Activated naive CD4-positive, alpha-beta T cell treated with anti-CD3 and anti-CD28 coated beads for 36 hours (primary cell): ENCODE measurements around the gene PIGN. TPM values are rescaled to one million over a fixed set of nuclear protein-coding genes. Genes with fewer than 3 reads are reported as not detected.

ENCODE experiments used
- CTCF ChIA-PET: fragments of 350-600 bp; sonication (Branson Sonifier 250); formaldehyde crosslinking; loops from one replicate; lab custom pipeline; 2021; ENCODE audit warnings: antibody characterized with exemption; lab: Charles Lee
- DNase-seq: peaks from one replicate; pipeline ENCODE4 v3.0.0-alpha.2; 2020
- H3K27ac Mint-ChIP-seq: one replicate; pipeline ENCODE4 v1.8.0; 2021; ENCODE audit warnings: mild to moderate bottlenecking, mixed read lengths
- H3K27me3 Mint-ChIP-seq: one replicate; pipeline ENCODE4 v1.8.0; 2021; ENCODE audit warnings: low read depth, mixed read lengths
- H3K36me3 Mint-ChIP-seq: one replicate; pipeline ENCODE4 v1.8.0; 2021; ENCODE audit warnings: low read depth, mixed read lengths
- H3K4me1 Mint-ChIP-seq: one replicate; pipeline ENCODE4 v1.8.0; 2021; ENCODE audit warnings: low read depth, mixed read lengths
- H3K4me3 Mint-ChIP-seq: one replicate; pipeline ENCODE4 v1.8.0; 2021; ENCODE audit warnings: mild to moderate bottlenecking, moderate library complexity, mixed read lengths
- H3K9me3 Mint-ChIP-seq: one replicate; pipeline ENCODE4 v1.8.0; 2021; ENCODE audit warnings: mixed read lengths
- intact Hi-C: fragments of 100-400 bp; cut with micrococcal nuclease; formaldehyde crosslinking; loops from one replicate; pipeline ENCODE4 v1.15.1; 2023
- total RNA-seq, 2 experiments: library from RNA; stranded (reverse); gene quantifications; one replicate each; pipeline ENCODE4 v1.2.3, GENCODE V29; 2021

PIGN gene
- total RNA-seq, 2 experiments from 2014 or later: 21.2 to 22.6 TPM

GRCh38 chr18:62200121-62200914, 13.5 kb upstream of the PIGN start:
- intact Hi-C loops: no loop called here
- Mint-ChIP-seq H3K4me3 (no peak overlapping the region), H3K4me1 (peaks cover 37% of the 10 kb centered on the region), H3K27ac (no peak overlapping the region), H3K36me3 (peaks cover 2% of the 10 kb centered on the region), H3K27me3 (no peaks in the 10 kb centered on the region), H3K9me3 (no peaks in the 10 kb centered on the region)
- CTCF ChIA-PET: interaction anchor here (0.7 to 2.4 kb wide), 4 partner anchors 13 to 221 kb away, joined by 6 to 14 read pairs (median 10); partner anchors contain the start of genes PIGN and RELCH
- DNase-seq: no peak

- Mint-ChIP-seq H3K27me3 (no peaks in the 10 kb centered on the region), H3K9me3 (no peaks in the 10 kb centered on the region), H3K4me1 (peaks cover 41% of the 10 kb centered on the region), H3K4me3 (no peak overlapping the region), H3K27ac (no peak overlapping the region), H3K36me3 (peaks cover 2% of the 10 kb centered on the region)
- CTCF ChIA-PET: interaction anchor here (0.7 to 2.4 kb wide), 4 partner anchors 12 to 220 kb away, joined by 6 to 14 read pairs (median 10); partner anchors contain the start of genes PIGN and RELCH
- intact Hi-C loops: no loop called here
- no peak for DNase-seq
Measured at GRCh38 chr18:62199629-62200028, 12.8 kb upstream of the PIGN start.

- CTCF ChIA-PET: interaction anchor here (0.5 to 2.4 kb wide), 4 partner anchors 11 to 52 kb away, joined by 3 to 9 read pairs (median 6); partner anchors contain the start of genes PIGN and RELCH
- Mint-ChIP-seq H3K4me1 (peaks cover 51% of the 10 kb centered on the region), H3K27ac (no peak overlapping the region), H3K36me3 (no peaks in the 10 kb centered on the region), H3K4me3 (no peak overlapping the region), H3K9me3 (no peaks in the 10 kb centered on the region), H3K27me3 (no peaks in the 10 kb centered on the region)
- intact Hi-C loops: loop anchor here (1.0 kb wide), 1 partner anchor 10 kb away; no protein-coding TSS in a partner anchor
- no peak for DNase-seq
Measured at GRCh38 chr18:62198259-62198658, 11.4 kb upstream of the PIGN start.

GRCh38 chr18:62196980-62197379, 10.1 kb upstream of the PIGN start:
- Mint-ChIP-seq H3K27ac (no peak overlapping the region), H3K4me3 (no peak overlapping the region), H3K36me3 (peaks cover 8% of the 10 kb centered on the region), H3K4me1 (peaks cover 64% of the 10 kb centered on the region), H3K27me3 (no peaks in the 10 kb centered on the region), H3K9me3 (no peaks in the 10 kb centered on the region)
- no peak for DNase-seq
- intact Hi-C loops: no loop called here
- CTCF ChIA-PET: interaction anchor here (0.6 to 2.2 kb wide), 4 partner anchors 10 to 145 kb away, joined by 3 to 8 read pairs (median 5); partner anchors contain the start of genes PIGN and RELCH

GRCh38 chr18:62196079-62196478, 9.2 kb upstream of the PIGN start:
- intact Hi-C loops: no loop called here
- Mint-ChIP-seq H3K9me3 (no peaks in the 10 kb centered on the region), H3K27me3 (no peaks in the 10 kb centered on the region), H3K4me1 (peaks cover 73% of the 10 kb centered on the region), H3K36me3 (peaks cover 13% of the 10 kb centered on the region), H3K4me3 (no peak overlapping the region), H3K27ac (no peak overlapping the region)
- CTCF ChIA-PET: interaction anchor here (0.8 to 1.4 kb wide), 2 partner anchors 10 to 12 kb away, joined by 3 to 5 read pairs; no protein-coding TSS in a partner anchor
- no peak for DNase-seq

DNA sequence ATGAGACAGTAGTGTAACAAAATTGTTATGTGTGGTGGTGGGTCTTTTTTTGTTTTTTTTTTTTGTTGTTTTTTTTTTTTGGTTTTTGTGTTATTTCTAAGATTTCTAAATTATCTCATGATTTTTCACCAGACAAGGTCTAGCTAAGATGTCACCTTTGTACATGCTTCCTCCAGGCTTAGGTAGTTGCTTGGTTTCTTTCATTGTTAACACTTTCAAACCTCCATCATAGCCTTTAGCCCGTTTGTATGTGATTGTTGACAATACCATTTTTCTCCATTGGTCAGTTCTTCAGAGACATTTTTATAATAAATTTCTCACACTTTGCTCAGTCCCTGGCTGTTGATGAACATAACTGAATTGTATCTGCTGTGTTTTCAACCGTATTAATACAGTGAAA, 2.4 kb upstream of the PIGN start:
- DNase-seq: no peak

DNA sequence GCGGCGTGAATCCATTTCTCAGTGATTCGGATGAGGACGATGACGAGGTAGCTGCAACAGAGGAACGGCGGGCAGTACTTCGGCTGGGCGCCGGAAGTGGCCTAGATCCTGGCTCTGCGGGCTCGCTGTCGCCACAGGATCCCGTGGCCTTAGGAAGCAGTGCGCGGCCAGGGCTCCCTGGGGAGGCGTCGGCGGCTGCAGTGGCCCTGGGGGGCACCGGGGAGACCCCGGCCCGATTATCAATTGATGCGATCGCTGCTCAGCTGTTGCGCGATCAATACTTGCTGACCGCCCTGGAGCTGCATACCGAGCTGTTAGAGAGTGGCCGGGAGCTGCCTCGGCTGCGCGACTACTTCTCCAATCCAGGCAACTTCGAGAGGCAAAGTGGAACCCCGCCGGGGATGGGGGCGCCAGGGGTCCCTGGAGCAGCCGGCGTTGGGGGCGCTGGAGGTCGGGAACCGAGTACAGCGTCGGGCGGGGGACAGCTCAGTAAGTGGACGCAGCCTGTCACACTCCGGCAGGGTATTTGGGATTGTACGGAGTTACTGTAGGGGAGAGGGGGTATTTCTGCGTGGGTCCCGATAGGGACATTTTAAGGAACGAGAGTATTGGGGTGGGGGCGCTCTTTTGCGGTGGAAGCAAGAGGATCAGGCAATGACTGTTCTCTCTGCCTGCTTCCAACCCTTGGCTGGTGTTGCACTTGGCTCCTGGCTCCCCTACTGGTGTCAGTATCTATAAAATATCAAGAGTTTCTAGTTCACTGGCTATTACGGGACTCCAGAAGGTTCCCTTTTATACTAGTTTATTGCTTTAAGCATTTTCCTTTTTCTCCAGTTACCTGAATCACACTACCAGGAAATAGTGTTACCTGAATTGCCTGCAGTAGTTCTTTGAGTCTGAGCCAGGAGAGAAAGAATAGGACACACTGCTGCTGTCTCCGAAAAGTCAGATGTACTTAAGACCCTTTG, 971 bp upstream of the PIGN start:
- peaks cover 14% of the 10 kb centered on the region for H3K36me3 Mint-ChIP-seq

More for the DNA sequence above, 2.4 kb upstream of the PIGN start:
- H3K27ac Mint-ChIP-seq: no peak overlapping the region
- no peaks in the 10 kb centered on the region for H3K27me3 Mint-ChIP-seq
- intact Hi-C loops: loop anchor here (5.0 to 10.0 kb wide), 6 partner anchors 318 to 1786 kb away; partner anchors contain the start of gene SERPINB8
- peaks cover 63% of the 10 kb centered on the region for H3K4me1 Mint-ChIP-seq
- H3K4me3 Mint-ChIP-seq: peak overlapping the region; percentile 99
- H3K36me3 Mint-ChIP-seq: peaks cover 14% of the 10 kb centered on the region
- CTCF ChIA-PET: interaction anchor here (0.7 to 1.4 kb wide), 6 partner anchors 11 to 395 kb away, joined by 3 to 7 read pairs (median 4); no protein-coding TSS in a partner anchor
- H3K9me3 Mint-ChIP-seq: no peaks in the 10 kb centered on the region

DNA sequence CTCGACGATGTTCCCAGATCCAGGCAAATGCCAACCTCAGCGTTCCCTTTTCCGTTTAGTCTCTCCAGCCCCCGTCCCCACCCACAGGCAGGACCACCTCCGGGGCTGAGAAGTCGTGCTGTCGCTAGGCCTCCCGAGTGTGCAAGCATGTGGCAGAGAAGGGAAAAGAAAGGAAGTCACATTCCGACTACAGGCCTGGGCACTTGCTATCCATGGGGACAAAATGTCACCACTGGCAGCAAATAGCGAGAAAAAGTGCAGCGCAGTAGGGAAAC, 420 bp downstream of the PIGN start:
- peak overlapping the region; percentile 86 for H3K27ac Mint-ChIP-seq
- intact Hi-C loops: loop anchor here (2.0 to 10.0 kb wide), 8 partner anchors 234 to 1788 kb away; partner anchors contain the start of genes BCL2 and SERPINB8
- no peak for DNase-seq
- CTCF ChIA-PET: interaction anchor here (1.1 to 9.5 kb wide), 6 partner anchors 11 to 235 kb away, joined by 4 to 124 read pairs (median 7); no protein-coding TSS in a partner anchor
- peaks cover 4% of the 10 kb centered on the region for H3K36me3 Mint-ChIP-seq
- peak overlapping the region; percentile 99 for H3K4me3 Mint-ChIP-seq
- peaks cover 39% of the 10 kb centered on the region for H3K4me1 Mint-ChIP-seq
- H3K27me3 Mint-ChIP-seq: no peaks in the 10 kb centered on the region
- no peaks in the 10 kb centered on the region for H3K9me3 Mint-ChIP-seq

More for the DNA sequence above, 971 bp upstream of the PIGN start:
- Mint-ChIP-seq H3K9me3 (no peaks in the 10 kb centered on the region), H3K4me3 (peak overlapping the region; percentile 99), H3K27ac (peak overlapping the region; percentile 90), H3K4me1 (peaks cover 53% of the 10 kb centered on the region), H3K27me3 (no peaks in the 10 kb centered on the region)
- CTCF ChIA-PET: interaction anchor here (0.8 to 9.5 kb wide), 8 partner anchors 9 to 396 kb away, joined by 3 to 124 read pairs (median 4); no protein-coding TSS in a partner anchor
- intact Hi-C loops: loop anchor here (1.0 to 10.0 kb wide), 20 partner anchors 10 to 1787 kb away; partner anchors contain the start of genes BCL2, PHLPP1, SERPINB8 and TNFRSF11A
- DNase-seq: peak; percentile 57

DNA sequence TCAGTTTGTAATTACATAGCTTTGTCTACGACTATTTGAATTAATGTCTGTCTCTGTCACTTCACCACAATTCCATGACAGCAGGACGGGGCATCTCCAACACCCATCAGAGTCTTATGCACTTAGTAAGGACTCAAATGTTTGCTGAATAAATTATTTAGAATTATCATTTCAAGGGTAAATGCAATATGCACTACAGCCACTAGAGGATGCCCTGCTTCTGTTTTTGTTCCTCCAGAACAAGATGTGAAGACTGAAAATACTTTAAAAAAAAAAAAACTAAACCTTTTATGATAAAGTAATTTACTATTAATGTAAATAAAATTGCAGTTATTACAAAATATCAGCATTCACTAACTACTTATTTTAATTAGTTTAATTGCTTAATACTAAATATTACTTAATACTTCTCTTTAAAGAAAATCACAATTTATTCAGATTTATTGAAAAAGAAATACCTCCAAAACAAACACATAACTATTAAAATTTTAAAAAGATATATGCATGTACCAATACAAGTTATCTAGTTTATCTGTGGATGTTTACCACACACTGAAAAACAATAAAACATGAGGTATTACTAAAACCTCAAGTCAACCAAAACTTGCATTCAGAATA, 3.2 kb downstream of the PIGN start:
- no peaks in the 10 kb centered on the region for H3K27me3 Mint-ChIP-seq
- intact Hi-C loops: loop anchor here (1.0 to 10.0 kb wide), 7 partner anchors 66 to 1791 kb away; partner anchors contain the start of gene SERPINB8
- DNase-seq: peak; percentile 71
- H3K9me3 Mint-ChIP-seq: no peaks in the 10 kb centered on the region
- H3K27ac Mint-ChIP-seq: no peak overlapping the region
- CTCF ChIA-PET: interaction anchor here (0.8 to 9.5 kb wide), 6 partner anchors 9 to 74 kb away, joined by 3 to 124 read pairs (median 6); no protein-coding TSS in a partner anchor
- peaks cover 16% of the 10 kb centered on the region for H3K4me1 Mint-ChIP-seq
- peaks cover 2% of the 10 kb centered on the region for H3K36me3 Mint-ChIP-seq
- no peak overlapping the region for H3K4me3 Mint-ChIP-seq

DNA sequence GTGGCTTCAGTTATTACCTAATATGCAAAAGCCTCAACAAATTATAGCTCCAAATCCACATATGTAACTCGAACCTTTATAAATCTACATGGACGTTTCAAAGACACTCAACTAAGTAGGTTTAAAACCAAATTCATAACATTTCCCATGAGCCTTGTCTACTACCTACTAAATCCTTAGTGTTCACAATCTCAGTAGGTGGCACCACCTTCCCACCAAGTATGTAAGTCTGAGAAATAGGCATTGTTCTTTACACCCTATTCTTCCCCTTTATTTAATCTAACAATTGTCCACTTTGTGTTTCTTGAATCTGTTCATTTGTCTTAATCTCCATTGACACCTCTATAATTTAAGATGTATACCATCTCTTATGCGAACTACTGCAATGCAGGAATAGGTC, 4.6 kb downstream of the PIGN start:
- H3K4me1 Mint-ChIP-seq: peaks cover 18% of the 10 kb centered on the region
- CTCF ChIA-PET: interaction anchor here (0.9 to 9.5 kb wide), 4 partner anchors 13 to 147 kb away, joined by 3 to 124 read pairs (median 5); no protein-coding TSS in a partner anchor
- no peak overlapping the region for H3K27ac Mint-ChIP-seq
- no peak for DNase-seq
- H3K27me3 Mint-ChIP-seq: no peaks in the 10 kb centered on the region
- H3K9me3 Mint-ChIP-seq: no peaks in the 10 kb centered on the region
- intact Hi-C loops: loop anchor here (10.0 kb wide), 4 partner anchors 603 to 1793 kb away; partner anchors contain the start of gene SERPINB8
- no peaks in the 10 kb centered on the region for H3K36me3 Mint-ChIP-seq
- no peak overlapping the region for H3K4me3 Mint-ChIP-seq

DNA sequence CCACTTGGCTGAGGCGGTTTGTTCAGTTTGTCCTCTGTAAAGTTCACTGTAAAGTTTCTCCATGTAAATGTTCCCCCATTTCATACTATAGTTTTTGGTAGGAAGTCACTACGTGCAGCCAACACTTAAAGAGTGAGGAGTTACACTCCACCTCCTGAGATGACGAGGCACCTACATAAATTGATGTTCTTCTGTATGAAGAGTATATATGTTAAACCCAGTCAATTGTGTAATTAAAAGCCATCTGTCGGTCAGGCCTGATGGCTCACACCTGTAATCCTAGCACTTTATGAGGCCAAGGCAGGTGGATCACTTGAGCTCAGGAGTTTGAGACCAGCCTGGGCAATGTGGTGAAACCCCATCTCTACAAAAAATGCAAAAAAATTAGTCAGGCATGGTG, 7.6 kb downstream of the PIGN start:
- no peaks in the 10 kb centered on the region for H3K27me3 Mint-ChIP-seq
- H3K27ac Mint-ChIP-seq: no peak overlapping the region
- H3K36me3 Mint-ChIP-seq: peaks cover 2% of the 10 kb centered on the region
- H3K9me3 Mint-ChIP-seq: no peaks in the 10 kb centered on the region
- H3K4me1 Mint-ChIP-seq: peaks cover 14% of the 10 kb centered on the region
- no peak for DNase-seq
- no peak overlapping the region for H3K4me3 Mint-ChIP-seq
- CTCF ChIA-PET: interaction anchor here (1.5 to 9.5 kb wide), 2 partner anchors 15 to 71 kb away, joined by 4 to 124 read pairs; no protein-coding TSS in a partner anchor
- intact Hi-C loops: no loop called here
